Measurements from ENCODE around the gene TNS1.

The TNS1 gene

DNA sequence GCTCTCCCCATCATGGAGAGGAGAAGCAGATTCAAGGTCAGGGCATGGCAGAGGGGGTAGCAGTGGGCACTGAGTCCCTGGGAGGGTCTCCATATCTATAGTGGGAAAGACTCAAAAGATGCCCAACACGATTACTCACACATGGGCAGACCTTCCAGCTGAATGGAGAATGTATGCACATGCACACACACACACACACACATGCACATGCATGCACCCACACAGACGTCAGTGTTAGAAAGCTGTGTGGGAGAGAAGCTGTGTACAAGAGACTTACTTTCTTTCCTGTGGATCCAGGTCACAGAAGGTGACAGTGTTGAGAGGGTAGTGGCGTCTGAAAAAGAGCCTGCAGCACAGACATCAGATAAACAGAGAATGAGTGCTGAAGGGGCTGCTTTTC, 194.5 kb downstream of the TNS1 start:
- H3K27me3 ChIP-seq (ENCODE audit: insufficient read depth, poor library complexity, severe bottlenecking): no peaks in the 10 kb centered on the region
- no peak for DNase-seq (ENCODE audit: low read depth in 1 of 2, low spot score in 1 of 2)
- no peak overlapping the region for H3K27ac ChIP-seq (replicated peaks)
- no peak overlapping the region for H3K4me3 ChIP-seq (replicated peaks; ENCODE audit: insufficient read depth, low read length)
- TF ChIP-seq CTCF (IDR thresholded peaks at IDR 0.05; ENCODE audit: insufficient read depth, low read length) (no peak), SPI1 (IDR thresholded peaks at IDR 0.05; ENCODE audit: borderline replicate concordance, low read depth) (no peak), POLR2AphosphoS5 (IDR thresholded peaks at IDR 0.05; ENCODE audit: low read depth) (no peak), REST (IDR thresholded peaks at IDR 0.05; ENCODE audit: insufficient replicate concordance, low read depth) (no peak), GABPA (IDR thresholded peaks at IDR 0.05; ENCODE audit: low read depth) (no peak)

- Histone ChIP-seq H3K4me3 (replicated peaks; ENCODE audit: insufficient read depth, low read length) (no peak overlapping the region), H3K27me3 (ENCODE audit: insufficient read depth, poor library complexity, severe bottlenecking) (no peaks in the 10 kb centered on the region), H3K27ac (replicated peaks) (no peak overlapping the region)
- no peak for DNase-seq (ENCODE audit: low read depth in 1 of 2, low spot score in 1 of 2)
- TF ChIP-seq POLR2AphosphoS5 (IDR thresholded peaks at IDR 0.05; ENCODE audit: low read depth) (no peak), SPI1 (IDR thresholded peaks at IDR 0.05; ENCODE audit: borderline replicate concordance, low read depth) (no peak), GABPA (IDR thresholded peaks at IDR 0.05; ENCODE audit: low read depth) (no peak)
Observed at GRCh38 chr2:217807753-217808152, 195.0 kb downstream of the TNS1 start.

DNA sequence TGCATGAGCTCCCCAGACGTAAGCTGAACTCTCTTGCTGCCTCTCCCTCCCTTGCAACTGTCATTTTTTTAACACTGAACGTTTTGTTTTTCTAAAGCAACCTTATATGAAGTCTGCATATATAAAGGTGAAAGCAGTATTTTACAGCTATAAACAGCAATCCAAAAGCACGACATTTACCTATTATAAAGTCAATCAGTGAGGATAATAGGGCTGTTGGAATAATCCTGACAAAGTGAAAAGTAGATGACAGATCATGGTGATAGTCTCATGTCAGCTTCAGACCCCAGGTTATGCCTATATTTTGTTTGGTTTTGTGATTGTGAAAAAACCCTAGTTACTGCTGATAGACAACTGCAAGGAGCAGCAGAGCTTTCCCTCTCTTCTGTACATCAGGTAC, 195.8 kb downstream of the TNS1 start:
- TF ChIP-seq GABPA (IDR thresholded peaks at IDR 0.05; ENCODE audit: low read depth): no peak
- TF ChIP-seq REST (IDR thresholded peaks at IDR 0.05; ENCODE audit: insufficient replicate concordance, low read depth): no peak
- TF ChIP-seq SPI1 (IDR thresholded peaks at IDR 0.05; ENCODE audit: borderline replicate concordance, low read depth): no peak
- no peak for TF ChIP-seq POLR2AphosphoS5 (IDR thresholded peaks at IDR 0.05; ENCODE audit: low read depth)
- no peak for TF ChIP-seq CTCF (IDR thresholded peaks at IDR 0.05; ENCODE audit: insufficient read depth, low read length)
- no peaks in the 10 kb centered on the region for H3K27me3 ChIP-seq (ENCODE audit: insufficient read depth, poor library complexity, severe bottlenecking)

GRCh38 chr2:217806482-217806765, 196.4 kb downstream of the TNS1 start:
- Histone ChIP-seq H3K27ac (replicated peaks) (no peak overlapping the region), H3K4me3 (replicated peaks; ENCODE audit: insufficient read depth, low read length) (no peak overlapping the region), H3K27me3 (ENCODE audit: insufficient read depth, poor library complexity, severe bottlenecking) (no peaks in the 10 kb centered on the region)
- TF ChIP-seq POLR2AphosphoS5 (IDR thresholded peaks at IDR 0.05; ENCODE audit: low read depth): no peak
- no peak for TF ChIP-seq REST (IDR thresholded peaks at IDR 0.05; ENCODE audit: insufficient replicate concordance, low read depth)
- TF ChIP-seq CTCF (IDR thresholded peaks at IDR 0.05; ENCODE audit: insufficient read depth, low read length): no peak
- TF ChIP-seq SPI1 (IDR thresholded peaks at IDR 0.05; ENCODE audit: borderline replicate concordance, low read depth): no peak
- no peak for TF ChIP-seq GABPA (IDR thresholded peaks at IDR 0.05; ENCODE audit: low read depth)
- DNase-seq (ENCODE audit: low read depth in 1 of 2, low spot score in 1 of 2): no peak

More for the DNA sequence above, 195.8 kb downstream of the TNS1 start:
- DNase-seq (ENCODE audit: low read depth in 1 of 2, low spot score in 1 of 2): no peak
- Histone ChIP-seq H3K27ac (replicated peaks) (no peak overlapping the region), H3K4me3 (replicated peaks; ENCODE audit: insufficient read depth, low read length) (no peak overlapping the region)
